PC-3 (cell line): ENCODE results near the gene RALA. TPM values are rescaled to one million over a fixed set of nuclear protein-coding genes. Genes with fewer than 3 reads are reported as not detected.

ENCODE experiments used
- ATAC-seq: fragments of 200-7000 bp; cut with Tn5 transposase; 2 replicates; pipeline ENCODE4 v1.9.1; 2020; ENCODE audit warnings: mild to moderate bottlenecking, moderate library complexity
- BruUV-seq: library from RNA; stranded (reverse); fragments of 400-500 nt; replicated peaks from 2 replicates; lab custom pipeline; 2021; lab: Mats Ljungman, UMichigan
- CTCF ChIA-PET: fragments of 300-600 bp; sonication (Branson Sonifier 250); formaldehyde crosslinking; loops from one replicate; lab custom pipeline; 2022; ENCODE audit warnings: antibody characterized with exemption; lab: Charles Lee
- POLR2A ChIA-PET: fragments of 300-600 bp; sonication (Branson Sonifier 250); formaldehyde crosslinking; loops from one replicate; lab custom pipeline; 2022; ENCODE audit warnings: antibody characterized with exemption; ENCODE audit not compliant: unreplicated experiment; lab: Charles Lee
- DNase-seq: peaks from one replicate; pipeline ENCODE4 v3.0.0-alpha.2; 2015
- H2AFZ ChIP-seq: fragments of 300-600 bp; sonication (generic); 2 replicates; pipeline ENCODE4 v1.6.0; 2016; ENCODE audit warnings: antibody characterized with exemption, low read length
- H3F3A ChIP-seq: fragments of 300-600 bp; sonication (generic); one replicate; pipeline ENCODE4 v1.6.0; 2017; ENCODE audit warnings: antibody characterized with exemption, low read length, control low read depth, mild to moderate bottlenecking; ENCODE audit not compliant: unreplicated experiment
- H3K27ac ChIP-seq: fragments of 300-600 bp; sonication (generic); 2 replicates; pipeline ENCODE4 v1.5.1; 2016; ENCODE audit warnings: mild to moderate bottlenecking, low read length
- H3K27me3 ChIP-seq: fragments of 300-600 bp; sonication (generic); 2 replicates; pipeline ENCODE4 v1.6.1; 2016; ENCODE audit warnings: low read length, mixed read lengths
- H3K36me3 ChIP-seq: fragments of 300-600 bp; sonication (generic); 2 replicates; pipeline ENCODE4 v1.6.1; 2016; ENCODE audit warnings: low read depth, mixed run types, low read length, mixed read lengths
- H3K4me1 ChIP-seq: fragments of 300-600 bp; sonication (generic); 2 replicates; pipeline ENCODE4 v1.5.1; 2016; ENCODE audit warnings: low read length; ENCODE audit not compliant: insufficient read depth
- H3K4me2 ChIP-seq: fragments of 300-600 bp; sonication (generic); 2 replicates; pipeline ENCODE4 v1.6.0; 2016; ENCODE audit warnings: low read length
- H3K4me3 ChIP-seq: fragments of 300-600 bp; sonication (generic); 2 replicates; pipeline ENCODE4 v1.5.1; 2016; ENCODE audit warnings: mild to moderate bottlenecking, low read length, mixed read lengths
- H3K79me2 ChIP-seq: fragments of 300-600 bp; sonication (generic); 2 replicates; pipeline ENCODE4 v1.6.1; 2017; ENCODE audit warnings: low read length, mixed read lengths
- H3K9ac ChIP-seq: fragments of 300-600 bp; sonication (generic); 2 replicates; pipeline ENCODE4 v1.6.0; 2016; ENCODE audit warnings: mild to moderate bottlenecking, low read length
- H3K9me2 ChIP-seq: fragments of 300-600 bp; sonication (generic); replicated peaks from 2 replicates; pipeline ENCODE4 v1.6.1; 2016; ENCODE audit warnings: mixed run types, low read length, mixed read lengths
- H3K9me3 ChIP-seq: fragments of 300-600 bp; sonication (generic); 2 replicates; pipeline ENCODE4 v1.6.1; 2016; ENCODE audit warnings: low read length, mixed read lengths
- H4K20me1 ChIP-seq: fragments of 300-600 bp; sonication (generic); 2 replicates; pipeline ENCODE4 v1.6.1; 2016; ENCODE audit warnings: low read length, mixed read lengths
- EZH2 ChIP-seq: fragments of 300-600 bp; sonication (generic); IDR thresholded peaks from one replicate; pipeline ENCODE4 v1.6.1; 2017; ENCODE audit warnings: antibody characterized with exemption, mild to moderate bottlenecking, low read length; ENCODE audit not compliant: unreplicated experiment
- EZH2phosphoT487 ChIP-seq: fragments of 300-600 bp; sonication (generic); IDR thresholded peaks from 2 replicates; pipeline ENCODE4 v1.6.1; 2018; ENCODE audit warnings: mild to moderate bottlenecking, antibody characterized with exemption, low read length, borderline replicate concordance
- intact Hi-C: fragments of 100-400 bp; cut with micrococcal nuclease; formaldehyde crosslinking; loops from 2 replicates; pipeline ENCODE4 v1.9.0; 2023
- total RNA-seq: library from RNA; depleted of rRNA; stranded (reverse); fragments of >200 nt; gene quantifications from 2 replicates; pipeline ENCODE4 v1.2.3, GENCODE V29; 2014
- TF ChIP-seq, protein P1 (sequence below): fragments of 300-600 bp; sonication (generic); conservative IDR thresholded peaks from 2 replicates; pipeline ENCODE4 v1.5.1; 2017; ENCODE audit warnings: antibody characterized with exemption, low read depth, mild to moderate bottlenecking, low read length

Gene RALA
- total RNA-seq, 1 experiment from 2014 or later, result 12.9 TPM

DNA sequence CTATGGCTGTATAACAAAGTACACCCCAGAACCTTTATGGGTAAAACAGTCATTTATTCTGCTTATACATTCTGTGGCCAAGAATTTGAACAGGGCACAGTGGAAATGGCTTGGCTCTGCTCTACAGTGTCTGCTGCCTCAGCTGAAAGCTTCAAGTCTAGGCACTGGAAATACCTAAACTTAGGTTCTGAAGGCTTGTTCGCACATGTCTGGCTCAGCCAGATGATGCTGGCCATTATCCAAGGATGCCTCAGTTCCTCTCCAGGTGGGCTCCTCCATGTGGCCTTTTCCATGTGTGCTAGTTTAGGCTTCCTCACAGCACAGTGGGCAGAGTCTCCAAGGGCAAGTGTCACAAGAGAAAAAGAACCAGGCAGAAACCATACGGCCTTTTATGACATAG is 76.8 kb downstream of the RALA start:
- ChIA-PET POLR2A (no interaction called here), CTCF (no interaction called here)
- Histone ChIP-seq H3K27ac (no peak overlapping the region), H3K36me3 (peaks cover 10% of the 10 kb centered on the region), H3K4me1 (no peaks in the 10 kb centered on the region), H3K79me2 (no peaks in the 10 kb centered on the region), H3F3A (no peaks in the 10 kb centered on the region), H3K9me2 (no peaks in the 10 kb centered on the region), H3K27me3 (no peaks in the 10 kb centered on the region), H2AFZ (no peak overlapping the region), H3K9ac (no peak overlapping the region), H3K4me3 (no peak overlapping the region), H3K4me2 (no peak overlapping the region), H4K20me1 (no peaks in the 10 kb centered on the region), H3K9me3 (no peaks in the 10 kb centered on the region)
- intact Hi-C loops, result no loop called here
- ATAC-seq (no peak), DNase-seq (no peak)
- TF ChIP-seq EZH2, result no peak
- TF ChIP-seq, protein P1, sequence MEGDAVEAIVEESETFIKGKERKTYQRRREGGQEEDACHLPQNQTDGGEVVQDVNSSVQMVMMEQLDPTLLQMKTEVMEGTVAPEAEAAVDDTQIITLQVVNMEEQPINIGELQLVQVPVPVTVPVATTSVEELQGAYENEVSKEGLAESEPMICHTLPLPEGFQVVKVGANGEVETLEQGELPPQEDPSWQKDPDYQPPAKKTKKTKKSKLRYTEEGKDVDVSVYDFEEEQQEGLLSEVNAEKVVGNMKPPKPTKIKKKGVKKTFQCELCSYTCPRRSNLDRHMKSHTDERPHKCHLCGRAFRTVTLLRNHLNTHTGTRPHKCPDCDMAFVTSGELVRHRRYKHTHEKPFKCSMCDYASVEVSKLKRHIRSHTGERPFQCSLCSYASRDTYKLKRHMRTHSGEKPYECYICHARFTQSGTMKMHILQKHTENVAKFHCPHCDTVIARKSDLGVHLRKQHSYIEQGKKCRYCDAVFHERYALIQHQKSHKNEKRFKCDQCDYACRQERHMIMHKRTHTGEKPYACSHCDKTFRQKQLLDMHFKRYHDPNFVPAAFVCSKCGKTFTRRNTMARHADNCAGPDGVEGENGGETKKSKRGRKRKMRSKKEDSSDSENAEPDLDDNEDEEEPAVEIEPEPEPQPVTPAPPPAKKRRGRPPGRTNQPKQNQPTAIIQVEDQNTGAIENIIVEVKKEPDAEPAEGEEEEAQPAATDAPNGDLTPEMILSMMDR, result no peak
- no peak for TF ChIP-seq EZH2phosphoT487
- BruUV-seq, result no TSS peak

DNA sequence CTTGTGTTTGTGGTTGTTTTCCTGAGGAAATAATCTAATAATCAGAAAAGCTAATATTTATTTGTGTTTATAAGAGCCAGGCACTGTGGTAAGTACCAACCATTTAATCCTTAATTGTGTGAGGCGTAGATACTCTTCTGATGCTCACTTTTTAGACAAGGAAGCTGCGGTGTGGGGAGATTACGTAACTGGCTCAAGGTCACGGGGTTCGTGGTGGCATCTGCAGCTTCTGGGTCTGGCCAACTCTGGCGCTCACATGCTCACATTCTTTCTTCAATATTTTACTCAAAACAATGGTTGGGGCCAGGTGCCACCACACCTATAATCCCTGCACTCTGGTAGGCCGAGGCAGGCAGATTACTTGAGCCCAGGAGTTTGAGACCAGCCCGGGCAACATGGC is 77.6 kb downstream of the RALA start:
- ChIA-PET POLR2A (no interaction called here), CTCF (interaction anchor here (0.6 kb wide), 1 partner anchor 56 kb away, joined by 4 read pairs; no protein-coding TSS in a partner anchor)
- ATAC-seq, result no peak
- H3K4me1 ChIP-seq, result no peaks in the 10 kb centered on the region
- H3K9ac ChIP-seq, result no peak overlapping the region
- H2AFZ ChIP-seq, result no peak overlapping the region
- H3K36me3 ChIP-seq, result peaks cover 10% of the 10 kb centered on the region
- TF ChIP-seq EZH2, result no peak
- TF ChIP-seq, protein P1, result no peak
- no peak for TF ChIP-seq EZH2phosphoT487
- no TSS peak for BruUV-seq
- no peaks in the 10 kb centered on the region for H3K9me3 ChIP-seq
- H3K27ac ChIP-seq, result no peak overlapping the region
- DNase-seq, result no peak
- intact Hi-C loops, result no loop called here
- no peaks in the 10 kb centered on the region for H3K9me2 ChIP-seq
- H3F3A ChIP-seq, result no peaks in the 10 kb centered on the region
- no peak overlapping the region for H3K4me2 ChIP-seq
- no peaks in the 10 kb centered on the region for H4K20me1 ChIP-seq
- H3K4me3 ChIP-seq, result no peak overlapping the region
- no peaks in the 10 kb centered on the region for H3K27me3 ChIP-seq
- H3K79me2 ChIP-seq, result no peaks in the 10 kb centered on the region

DNA sequence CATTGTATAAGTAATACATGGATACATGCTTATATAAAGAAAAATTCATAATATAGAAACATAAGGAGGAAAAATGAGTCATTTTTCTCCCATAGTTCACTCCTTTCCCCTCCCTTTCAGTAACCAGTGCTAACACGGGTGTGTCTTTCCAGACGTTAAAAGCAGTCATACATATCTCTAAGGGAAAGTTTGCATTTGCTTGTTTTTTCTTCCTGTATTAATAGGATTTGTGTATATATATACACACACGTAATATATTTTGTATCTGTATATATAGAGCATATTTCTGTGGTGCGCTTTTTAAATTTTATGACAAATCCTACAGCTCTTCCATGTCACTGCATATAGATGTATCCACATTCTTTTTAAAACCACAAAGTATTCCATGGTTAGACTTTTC is 78.8 kb downstream of the RALA start:
- H3K36me3 ChIP-seq, result peaks cover 4% of the 10 kb centered on the region; the same call in 1 of the 2 replicates
- no peaks in the 10 kb centered on the region for H3K9me3 ChIP-seq
- ChIA-PET POLR2A (no interaction called here), CTCF (no interaction called here)
- TF ChIP-seq EZH2phosphoT487 (no peak), EZH2 (no peak)
- TF ChIP-seq, protein P1, result no peak
- BruUV-seq, result no TSS peak
- no peaks in the 10 kb centered on the region for H4K20me1 ChIP-seq
- no peak overlapping the region for H3K9ac ChIP-seq
- H2AFZ ChIP-seq, result no peak overlapping the region
- H3K4me3 ChIP-seq, result no peak overlapping the region
- no peaks in the 10 kb centered on the region for H3K9me2 ChIP-seq
- peak; percentile 7 for DNase-seq
- no peaks in the 10 kb centered on the region for H3F3A ChIP-seq
- intact Hi-C loops, result no loop called here
- H3K27ac ChIP-seq, result no peak overlapping the region
- H3K79me2 ChIP-seq, result no peaks in the 10 kb centered on the region
- H3K4me1 ChIP-seq, result no peaks in the 10 kb centered on the region
- H3K27me3 ChIP-seq, result no peaks in the 10 kb centered on the region
- peak; percentile 78 for ATAC-seq
- no peak overlapping the region for H3K4me2 ChIP-seq
